ENCODE measurements around the gene PPP1R3E. TPM values are rescaled to one million over a fixed set of nuclear protein-coding genes. Genes with fewer than 3 reads are reported as not detected.

Gene PPP1R3E
- polyA plus RNA-seq, 1 donor from 2014 or later: 17.2 TPM

- H4K20me1 ChIP-seq (ENCODE audit: insufficient read depth): no peaks in the 10 kb centered on the region
- no peak overlapping the region for H3K4me2 ChIP-seq (ENCODE audit: low read length)
- no peak overlapping the region for H3K27ac ChIP-seq (ENCODE audit: low read length)
- H3K79me2 ChIP-seq (replicated peaks; ENCODE audit: insufficient read depth, low read length): no peaks in the 10 kb centered on the region
- H3K9ac ChIP-seq (ENCODE audit: low read length): no peak overlapping the region
- no peak overlapping the region for H2AFZ ChIP-seq (ENCODE audit: low read depth, low read length)
- no peaks in the 10 kb centered on the region for H3F3A ChIP-seq (ENCODE audit: insufficient read depth, low read length, poor library complexity, severe bottlenecking)
- no peaks in the 10 kb centered on the region for H3K36me3 ChIP-seq (ENCODE audit: insufficient read depth, low read length)
- no peaks in the 10 kb centered on the region for H3K9me3 ChIP-seq (ENCODE audit: low read length)
- H3K27me3 ChIP-seq (ENCODE audit: insufficient read depth, low read depth, low read length): no peaks in the 10 kb centered on the region
- TF ChIP-seq CTCF (IDR thresholded peaks at IDR 0.05; ENCODE audit: poor library complexity, severe bottlenecking): no peak
- TF ChIP-seq RAD21 (conservative IDR thresholded peaks at IDR 0.05): no peak
- TF ChIP-seq EP300 (conservative IDR thresholded peaks at IDR 0.05; ENCODE audit: poor library complexity, severe bottlenecking): no peak
- TF ChIP-seq POLR2AphosphoS5 (IDR thresholded peaks at IDR 0.05): no peak
- no peaks in the 10 kb centered on the region for H3K9me2 ChIP-seq (ENCODE audit: insufficient read depth, low read length)
- no peak overlapping the region for H3K4me3 ChIP-seq (ENCODE audit: low read length)
Observed at GRCh38 chr14:23335623-23336022, 33.0 kb upstream of the PPP1R3E start.

GRCh38 chr14:23327947-23328744 is 25.5 kb upstream of the PPP1R3E start:
- no peak overlapping the region for H2AFZ ChIP-seq (ENCODE audit: low read depth, low read length)
- H3K9ac ChIP-seq (ENCODE audit: low read length): no peak overlapping the region
- H3K27ac ChIP-seq (ENCODE audit: low read length): no peak overlapping the region
- H3K9me2 ChIP-seq (ENCODE audit: insufficient read depth, low read length): no peaks in the 10 kb centered on the region
- H3K36me3 ChIP-seq (ENCODE audit: insufficient read depth, low read length): no peaks in the 10 kb centered on the region
- peak; percentile 92 for TF ChIP-seq CTCF (IDR thresholded peaks at IDR 0.05; ENCODE audit: poor library complexity, severe bottlenecking)
- peak; percentile 93 for TF ChIP-seq SMC3 (conservative IDR thresholded peaks at IDR 0.05; ENCODE audit: poor library complexity)
- no peak for TF ChIP-seq REST (IDR thresholded peaks at IDR 0.05; ENCODE audit: borderline replicate concordance)
- no peak for TF ChIP-seq TAF1 (IDR thresholded peaks at IDR 0.05; ENCODE audit: low read depth)
- peak; percentile 94 for TF ChIP-seq RAD21 (conservative IDR thresholded peaks at IDR 0.05)
- TF ChIP-seq MXI1 (conservative IDR thresholded peaks at IDR 0.05; ENCODE audit: poor library complexity, severe bottlenecking): no peak
- TF ChIP-seq EZH2 (IDR thresholded peaks at IDR 0.05; ENCODE audit: borderline replicate concordance, insufficient read depth, low read length, poor library complexity, severe bottlenecking): no peak
- no peak for TF ChIP-seq POLR2AphosphoS5 (IDR thresholded peaks at IDR 0.05)
- TF ChIP-seq EP300 (conservative IDR thresholded peaks at IDR 0.05; ENCODE audit: poor library complexity, severe bottlenecking): no peak
- no peaks in the 10 kb centered on the region for H4K20me1 ChIP-seq (ENCODE audit: insufficient read depth)
- no peak overlapping the region for H3K4me2 ChIP-seq (ENCODE audit: low read length)
- H3K79me2 ChIP-seq (replicated peaks; ENCODE audit: insufficient read depth, low read length): peaks cover 10% of the 10 kb centered on the region
- H3K9me3 ChIP-seq (ENCODE audit: low read length): no peaks in the 10 kb centered on the region
- no peaks in the 10 kb centered on the region for H3F3A ChIP-seq (ENCODE audit: insufficient read depth, low read length, poor library complexity, severe bottlenecking)
- no peak overlapping the region for H3K4me3 ChIP-seq (ENCODE audit: low read length)
- no peaks in the 10 kb centered on the region for H3K27me3 ChIP-seq (ENCODE audit: insufficient read depth, low read depth, low read length)

All from neural cell (in vitro differentiated cells).